ENCODE data around the gene ARRB2.

The ARRB2 gene

GRCh38 chr17:4733073-4733531 lies 22.7 kb downstream of the ARRB2 start:
- no peak for DNase-seq

GRCh38 chr17:4734857-4735475 lies 24.5 kb downstream of the ARRB2 start:
- no peak for DNase-seq

GRCh38 chr17:4735876-4736651 lies 25.6 kb downstream of the ARRB2 start:
- peak; percentile 11 for DNase-seq

GRCh38 chr17:4738136-4739121 lies 28.0 kb downstream of the ARRB2 start:
- no peak for DNase-seq

- DNase-seq = peak; percentile 33
Observed at GRCh38 chr17:4739122-4740024, 28.9 kb downstream of the ARRB2 start, which contains the start of the genes CXCL16 and ZMYND15. TSS of gene CXCL16 (minus strand) at chr17:4739928. CDS start at chr17:4739339, 589 bp downstream. TSS of gene ZMYND15 (plus strand) at chr17:4739833. CDS start at chr17:4740549, 716 bp downstream.

GRCh38 chr17:4740025-4740351 lies 29.6 kb downstream of the ARRB2 start:
- DNase-seq = no peak

- no peak for DNase-seq
Observed at GRCh38 chr17:4740584-4740983, 30.2 kb downstream of the ARRB2 start.

- DNase-seq = no peak
Observed at GRCh38 chr17:4741544-4741943, 31.1 kb downstream of the ARRB2 start.

- no peak for DNase-seq
Observed at GRCh38 chr17:4742133-4742532, 31.7 kb downstream of the ARRB2 start.

GRCh38 chr17:4742629-4743028 lies 32.2 kb downstream of the ARRB2 start:
- no peak for DNase-seq

- no peak for DNase-seq
Observed at GRCh38 chr17:4743216-4743615, 32.8 kb downstream of the ARRB2 start.

GRCh38 chr17:4743898-4744297 lies 33.5 kb downstream of the ARRB2 start:
- DNase-seq = no peak

- DNase-seq = no peak
Observed at GRCh38 chr17:4744999-4745969, 34.9 kb downstream of the ARRB2 start.

- no peak for DNase-seq
Observed at GRCh38 chr17:4747847-4748246, 37.4 kb downstream of the ARRB2 start.

GRCh38 chr17:4748686-4749085 lies 38.3 kb downstream of the ARRB2 start:
- DNase-seq = no peak

GRCh38 chr17:4750606-4751005 lies 40.2 kb downstream of the ARRB2 start:
- DNase-seq = no peak

GRCh38 chr17:4751932-4752331 lies 41.5 kb downstream of the ARRB2 start:
- no peak for DNase-seq

- no peak for DNase-seq
Observed at GRCh38 chr17:4753392-4753791, 43.0 kb downstream of the ARRB2 start.

GRCh38 chr17:4759776-4760236 lies 49.4 kb downstream of the ARRB2 start:
- DNase-seq = no peak

- no peak for DNase-seq
Observed at GRCh38 chr17:4764595-4764994, 54.2 kb downstream of the ARRB2 start.

GRCh38 chr17:4766201-4766600 lies 55.8 kb downstream of the ARRB2 start:
- no peak for DNase-seq

All from NCI-H226 (cell line).